BLaER1 (cell line): ENCODE measurements around the gene NCL.
A peak's percentile ranks its signal among the peaks of the same experiment; 100 is the strongest.
"Not testable (repeated sequence)": the region's sequence is repeated elsewhere in the genome, so short reads cannot be mapped to it uniquely, and the experiment has no call there.

ENCODE experiments used
- H3K27ac ChIP-seq: shearing (Covaris generic); formaldehyde crosslinking; 2 replicates; pipeline ENCODE4 v1.8.1; 2022
- H3K27me3 ChIP-seq: shearing (Covaris generic); formaldehyde crosslinking; 2 replicates; pipeline ENCODE4 v1.8.1; 2022
- H3K36me3 ChIP-seq: shearing (Covaris generic); formaldehyde crosslinking; 2 replicates; pipeline ENCODE4 v1.8.1; 2022
- H3K4me1 ChIP-seq: shearing (Covaris generic); formaldehyde crosslinking; 2 replicates; pipeline ENCODE4 v1.8.1; 2022
- H3K4me2 ChIP-seq: shearing (Covaris generic); formaldehyde crosslinking; 2 replicates; pipeline ENCODE4 v1.8.1; 2022
- H3K4me3 ChIP-seq: shearing (Covaris generic); formaldehyde crosslinking; 2 replicates; pipeline ENCODE4 v1.8.1; 2022
- H3K9ac ChIP-seq: shearing (Covaris generic); formaldehyde crosslinking; 2 replicates; pipeline ENCODE4 v1.8.1; 2022
- H3K9me3 ChIP-seq: shearing (Covaris generic); formaldehyde crosslinking; 2 replicates; pipeline ENCODE4 v1.8.1; 2022
- H4K20me1 ChIP-seq: shearing (Covaris generic); formaldehyde crosslinking; 2 replicates; pipeline ENCODE4 v1.8.1; 2022
- Cebpa-rat ChIP-seq: shearing (Covaris generic); IDR thresholded peaks from 2 replicates; pipeline ENCODE4 v1.8.1; 2022

Gene NCL

GRCh38 chr2:231469583-231469950, 5.3 kb upstream of the NCL start:
- no peak overlapping the region for H3K4me3 ChIP-seq
- no peaks in the 10 kb centered on the region for H3K27me3 ChIP-seq
- H3K36me3 ChIP-seq = no peaks in the 10 kb centered on the region
- H3K27ac ChIP-seq = no peak overlapping the region
- no peak for TF ChIP-seq Cebpa-rat
- no peaks in the 10 kb centered on the region for H3K9me3 ChIP-seq
- H3K4me2 ChIP-seq = no peak overlapping the region
- H4K20me1 ChIP-seq = no peaks in the 10 kb centered on the region
- no peak overlapping the region for H3K9ac ChIP-seq
- H3K4me1 ChIP-seq = peaks cover 14% of the 10 kb centered on the region

- H3K4me2 ChIP-seq = no peak overlapping the region
- no peaks in the 10 kb centered on the region for H3K9me3 ChIP-seq
- H3K36me3 ChIP-seq = peaks cover 5% of the 10 kb centered on the region
- H3K27me3 ChIP-seq = no peaks in the 10 kb centered on the region
- no peak overlapping the region for H3K9ac ChIP-seq
- no peak for TF ChIP-seq Cebpa-rat
- peaks cover 14% of the 10 kb centered on the region for H3K4me1 ChIP-seq
- H4K20me1 ChIP-seq = peaks cover 13% of the 10 kb centered on the region
- no peak overlapping the region for H3K4me3 ChIP-seq
- H3K27ac ChIP-seq = no peak overlapping the region
Observed at GRCh38 chr2:231467613-231468530, 3.6 kb upstream of the NCL start.

- Histone ChIP-seq H3K27me3 (no peaks in the 10 kb centered on the region), H3K9me3 (no peaks in the 10 kb centered on the region), H3K27ac (no peak overlapping the region), H3K36me3 (peaks cover 13% of the 10 kb centered on the region), H3K4me1 (peaks cover 20% of the 10 kb centered on the region), H3K4me3 (no peak overlapping the region), H3K9ac (no peak overlapping the region), H4K20me1 (peaks cover 21% of the 10 kb centered on the region), H3K4me2 (no peak overlapping the region)
- TF ChIP-seq Cebpa-rat = no peak
Observed at GRCh38 chr2:231467016-231467545, 2.8 kb upstream of the NCL start.

GRCh38 chr2:231464576-231465540, 574 bp upstream of the NCL start:
- no peak for TF ChIP-seq Cebpa-rat
- H3K27me3 ChIP-seq = no peaks in the 10 kb centered on the region
- H3K9ac ChIP-seq = peak overlapping the region; percentile 99
- H4K20me1 ChIP-seq = peaks cover 44% of the 10 kb centered on the region
- peak overlapping the region; percentile 99 for H3K27ac ChIP-seq
- peaks cover 41% of the 10 kb centered on the region for H3K4me1 ChIP-seq
- peaks cover 35% of the 10 kb centered on the region for H3K36me3 ChIP-seq
- H3K4me2 ChIP-seq = peak overlapping the region; percentile 91
- H3K4me3 ChIP-seq = peak overlapping the region; percentile 79
- no peaks in the 10 kb centered on the region for H3K9me3 ChIP-seq

- Histone ChIP-seq H3K4me1 (peaks cover 41% of the 10 kb centered on the region), H3K9ac (peak overlapping the region; percentile 99), H3K4me2 (peak overlapping the region; percentile 94), H3K4me3 (peak overlapping the region; percentile 79), H4K20me1 (peaks cover 63% of the 10 kb centered on the region), H3K9me3 (no peaks in the 10 kb centered on the region), H3K36me3 (peaks cover 55% of the 10 kb centered on the region), H3K27ac (peak overlapping the region; percentile 99), H3K27me3 (no peaks in the 10 kb centered on the region)
- no peak for TF ChIP-seq Cebpa-rat
Observed at GRCh38 chr2:231462729-231463465, 1.4 kb downstream of the NCL start.

- Histone ChIP-seq H3K9me3 (no peaks in the 10 kb centered on the region), H3K9ac (peak overlapping the region; percentile 99; the same call in 1 of the 2 replicates), H3K27ac (no peak overlapping the region), H4K20me1 (peaks cover 77% of the 10 kb centered on the region), H3K36me3 (peaks cover 68% of the 10 kb centered on the region), H3K4me2 (peak overlapping the region; percentile 94), H3K27me3 (no peaks in the 10 kb centered on the region), H3K4me3 (peak overlapping the region; percentile 79), H3K4me1 (peaks cover 41% of the 10 kb centered on the region)
- TF ChIP-seq Cebpa-rat = no peak
Observed at GRCh38 chr2:231461516-231461971, 2.7 kb downstream of the NCL start.

- H3K9me3 ChIP-seq, H3K4me3 ChIP-seq, H3K27ac ChIP-seq, H3K27me3 ChIP-seq: not testable (repeated sequence)
- peaks cover 75% of the 10 kb centered on the region for H3K36me3 ChIP-seq
- H3K4me1 ChIP-seq = peaks cover 40% of the 10 kb centered on the region
- H3K9ac ChIP-seq = peak overlapping the region; percentile 30; the same call in 1 of the 2 replicates
- H3K4me2 ChIP-seq = peak overlapping the region; percentile 18; the same call in 1 of the 2 replicates
- peaks cover 84% of the 10 kb centered on the region for H4K20me1 ChIP-seq
Observed at GRCh38 chr2:231460841-231461240, 3.4 kb downstream of the NCL start.

- peaks cover 34% of the 10 kb centered on the region for H3K4me1 ChIP-seq
Observed at GRCh38 chr2:231460073-231460835, 4.0 kb downstream of the NCL start.

More at GRCh38 chr2:231460073-231460835, 4.0 kb downstream of the NCL start:
- Histone ChIP-seq H3K9ac (peak overlapping the region; percentile 30; the same call in 1 of the 2 replicates), H3K27ac (no peak overlapping the region), H3K36me3 (peaks cover 81% of the 10 kb centered on the region), H3K4me3 (no peak overlapping the region), H4K20me1 (peaks cover 90% of the 10 kb centered on the region), H3K9me3 (no peaks in the 10 kb centered on the region), H3K27me3 (no peaks in the 10 kb centered on the region), H3K4me2 (peak overlapping the region; percentile 18; the same call in 1 of the 2 replicates)
- TF ChIP-seq Cebpa-rat = no peak
